MM.1S (cell line): ENCODE data around the gene SFXN4.

Source experiments
- DNase-seq: peaks from one replicate; pipeline ENCODE4 v3.0.0-alpha.2; 2015
- H2AFZ ChIP-seq: fragments of 300-600 bp; sonication (generic); 2 replicates; pipeline ENCODE4 v1.6.0; 2016; ENCODE audit warnings: antibody characterized with exemption, low read length
- H3F3A ChIP-seq: fragments of 300-600 bp; sonication (generic); 2 replicates; pipeline ENCODE4 v1.6.1; 2016; ENCODE audit warnings: mild to moderate bottlenecking, antibody characterized with exemption, low read length, moderate library complexity, mixed read lengths; ENCODE audit not compliant: insufficient read depth
- H3K27ac ChIP-seq: fragments of 300-600 bp; sonication (generic); 2 replicates; pipeline ENCODE4 v1.5.1; 2016; ENCODE audit warnings: mild to moderate bottlenecking, low read length
- H3K27me3 ChIP-seq: fragments of 300-600 bp; sonication (generic); replicated peaks from 2 replicates; pipeline ENCODE4 v1.6.0; 2016; ENCODE audit warnings: low read length; ENCODE audit not compliant: insufficient read depth
- H3K36me3 ChIP-seq: fragments of 300-600 bp; sonication (generic); replicated peaks from 2 replicates; pipeline ENCODE4 v1.6.1; 2016; ENCODE audit warnings: mild to moderate bottlenecking, low read length, mixed read lengths; ENCODE audit not compliant: insufficient read depth
- H3K4me1 ChIP-seq: fragments of 300-600 bp; sonication (generic); 2 replicates; pipeline ENCODE4 v1.6.1; 2016; ENCODE audit warnings: low read length, mixed read lengths
- H3K4me2 ChIP-seq: fragments of 300-600 bp; sonication (generic); 2 replicates; pipeline ENCODE4 v1.6.0; 2016; ENCODE audit warnings: low read depth, low read length
- H3K4me3 ChIP-seq: fragments of 300-600 bp; sonication (generic); 2 replicates; pipeline ENCODE4 v1.5.1; 2016; ENCODE audit warnings: low read length, mixed read lengths
- H3K79me2 ChIP-seq: fragments of 300-600 bp; sonication (generic); 2 replicates; pipeline ENCODE4 v1.6.1; 2016; ENCODE audit warnings: mixed run types, low read length, mixed read lengths
- H3K9ac ChIP-seq: fragments of 300-600 bp; sonication (generic); 2 replicates; pipeline ENCODE4 v1.6.1; 2016; ENCODE audit warnings: low read length, mixed read lengths
- H3K9me2 ChIP-seq: fragments of 300-600 bp; sonication (generic); replicated peaks from 2 replicates; pipeline ENCODE4 v1.6.1; 2016; ENCODE audit warnings: mild to moderate bottlenecking, low read length, mixed read lengths; ENCODE audit not compliant: insufficient read depth
- H3K9me3 ChIP-seq: fragments of 300-600 bp; sonication (generic); replicated peaks from 2 replicates; pipeline ENCODE4 v1.6.1; 2016; ENCODE audit warnings: mild to moderate bottlenecking, low read length, mixed read lengths; ENCODE audit not compliant: insufficient read depth
- H4K20me1 ChIP-seq: fragments of 300-600 bp; sonication (generic); 2 replicates; pipeline ENCODE4 v1.6.1; 2016; ENCODE audit warnings: mild to moderate bottlenecking, low read length, moderate library complexity, mixed read lengths; ENCODE audit not compliant: insufficient read depth
- EZH2 ChIP-seq: fragments of 300-600 bp; sonication (generic); optimal IDR thresholded peaks from 2 replicates; pipeline ENCODE3; 2017; ENCODE audit warnings: low read depth, mild to moderate bottlenecking, antibody characterized with exemption, low read length, mixed read lengths
- EZH2phosphoT487 ChIP-seq: fragments of 300-600 bp; sonication (generic); IDR thresholded peaks from 2 replicates; pipeline ENCODE4 v1.6.1; 2018; ENCODE audit warnings: antibody characterized with exemption, low read length
- TF ChIP-seq, protein P1 (sequence below): fragments of 300-600 bp; sonication (generic); IDR thresholded peaks from 2 replicates; pipeline ENCODE4 v1.5.1; 2016; ENCODE audit warnings: antibody characterized with exemption, low read length, mixed read lengths

Gene SFXN4, protein sequence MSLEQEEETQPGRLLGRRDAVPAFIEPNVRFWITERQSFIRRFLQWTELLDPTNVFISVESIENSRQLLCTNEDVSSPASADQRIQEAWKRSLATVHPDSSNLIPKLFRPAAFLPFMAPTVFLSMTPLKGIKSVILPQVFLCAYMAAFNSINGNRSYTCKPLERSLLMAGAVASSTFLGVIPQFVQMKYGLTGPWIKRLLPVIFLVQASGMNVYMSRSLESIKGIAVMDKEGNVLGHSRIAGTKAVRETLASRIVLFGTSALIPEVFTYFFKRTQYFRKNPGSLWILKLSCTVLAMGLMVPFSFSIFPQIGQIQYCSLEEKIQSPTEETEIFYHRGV

DNA sequence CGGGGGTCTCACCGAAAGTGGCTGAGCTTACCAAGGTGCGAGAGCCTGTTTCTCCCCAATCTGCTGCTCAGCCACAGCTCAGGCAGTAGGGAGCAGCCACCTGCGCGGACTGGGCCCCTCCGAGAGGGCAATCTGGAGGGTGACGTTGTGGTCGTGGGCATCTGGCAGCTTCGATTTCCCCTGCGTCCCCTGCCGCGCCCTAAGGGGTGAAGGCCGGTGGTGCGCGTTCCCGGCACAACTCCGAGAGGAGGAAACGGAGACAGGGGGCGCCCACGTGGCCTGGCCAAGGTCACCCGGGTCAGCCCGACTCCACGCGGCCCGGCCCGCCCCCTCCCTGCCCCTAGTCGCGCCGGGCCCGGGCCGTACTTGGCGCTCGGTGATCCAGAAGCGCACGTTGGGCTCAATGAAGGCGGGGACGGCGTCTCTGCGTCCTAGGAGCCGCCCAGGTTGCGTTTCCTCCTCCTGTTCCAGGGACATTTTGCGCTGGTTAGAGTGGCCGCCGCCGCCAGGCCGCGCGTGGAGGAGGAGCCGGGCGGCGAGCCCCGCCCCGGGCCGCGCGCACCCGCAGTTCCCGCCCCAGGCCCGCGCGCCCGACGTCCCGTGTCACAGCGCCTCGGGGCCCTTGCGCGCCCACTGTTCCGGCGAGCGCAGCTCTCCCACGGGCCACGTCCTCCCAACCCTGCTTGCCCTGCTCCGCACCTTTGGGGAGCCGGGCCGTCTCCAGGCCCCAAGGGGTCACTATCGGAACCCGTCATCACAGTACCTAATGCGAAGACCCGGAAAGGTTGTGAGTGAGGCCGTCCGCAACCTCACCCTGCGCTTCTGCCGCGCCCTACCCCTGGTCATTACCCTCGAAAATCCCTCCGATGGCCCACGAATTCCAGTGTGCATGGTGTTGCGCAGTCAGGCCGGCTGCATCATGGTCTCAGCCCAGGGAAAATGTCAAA, at the start of gene SFXN4:
SFXN4 (minus strand) TSS at position 544 of the 947 bp plus-strand sequence; CDS start at position 477, 67 bp downstream.
- H3K4me2 ChIP-seq = peak within 1 kb of the TSS; percentile 97
- TF ChIP-seq EZH2phosphoT487 (no peak), EZH2 (no peak)
- TF ChIP-seq, protein P1, sequence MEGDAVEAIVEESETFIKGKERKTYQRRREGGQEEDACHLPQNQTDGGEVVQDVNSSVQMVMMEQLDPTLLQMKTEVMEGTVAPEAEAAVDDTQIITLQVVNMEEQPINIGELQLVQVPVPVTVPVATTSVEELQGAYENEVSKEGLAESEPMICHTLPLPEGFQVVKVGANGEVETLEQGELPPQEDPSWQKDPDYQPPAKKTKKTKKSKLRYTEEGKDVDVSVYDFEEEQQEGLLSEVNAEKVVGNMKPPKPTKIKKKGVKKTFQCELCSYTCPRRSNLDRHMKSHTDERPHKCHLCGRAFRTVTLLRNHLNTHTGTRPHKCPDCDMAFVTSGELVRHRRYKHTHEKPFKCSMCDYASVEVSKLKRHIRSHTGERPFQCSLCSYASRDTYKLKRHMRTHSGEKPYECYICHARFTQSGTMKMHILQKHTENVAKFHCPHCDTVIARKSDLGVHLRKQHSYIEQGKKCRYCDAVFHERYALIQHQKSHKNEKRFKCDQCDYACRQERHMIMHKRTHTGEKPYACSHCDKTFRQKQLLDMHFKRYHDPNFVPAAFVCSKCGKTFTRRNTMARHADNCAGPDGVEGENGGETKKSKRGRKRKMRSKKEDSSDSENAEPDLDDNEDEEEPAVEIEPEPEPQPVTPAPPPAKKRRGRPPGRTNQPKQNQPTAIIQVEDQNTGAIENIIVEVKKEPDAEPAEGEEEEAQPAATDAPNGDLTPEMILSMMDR = no peak; the same call in 1 of the 2 replicates
- peaks cover 8% of the 10 kb centered on the region for H3K4me1 ChIP-seq
- peak within 1 kb of the TSS; percentile 93 for H3K9ac ChIP-seq
- H3K4me3 ChIP-seq = peak within 1 kb of the TSS; percentile 87
- DNase-seq = peak; percentile 80
- peak within 1 kb of the TSS; percentile 78 for H3K27ac ChIP-seq
- H3K9me2 ChIP-seq = no peaks in the 10 kb centered on the region
- no peaks in the 10 kb centered on the region; the same call in 1 of the 2 replicates for H3F3A ChIP-seq
- no peaks in the 10 kb centered on the region for H3K9me3 ChIP-seq
- peak within 1 kb of the TSS; percentile 100 for H2AFZ ChIP-seq
- H3K27me3 ChIP-seq = no peaks in the 10 kb centered on the region
- peaks cover 15% of the 10 kb centered on the region for H3K79me2 ChIP-seq
- H3K36me3 ChIP-seq = peaks cover 11% of the 10 kb centered on the region
- no peaks in the 10 kb centered on the region for H4K20me1 ChIP-seq

DNA sequence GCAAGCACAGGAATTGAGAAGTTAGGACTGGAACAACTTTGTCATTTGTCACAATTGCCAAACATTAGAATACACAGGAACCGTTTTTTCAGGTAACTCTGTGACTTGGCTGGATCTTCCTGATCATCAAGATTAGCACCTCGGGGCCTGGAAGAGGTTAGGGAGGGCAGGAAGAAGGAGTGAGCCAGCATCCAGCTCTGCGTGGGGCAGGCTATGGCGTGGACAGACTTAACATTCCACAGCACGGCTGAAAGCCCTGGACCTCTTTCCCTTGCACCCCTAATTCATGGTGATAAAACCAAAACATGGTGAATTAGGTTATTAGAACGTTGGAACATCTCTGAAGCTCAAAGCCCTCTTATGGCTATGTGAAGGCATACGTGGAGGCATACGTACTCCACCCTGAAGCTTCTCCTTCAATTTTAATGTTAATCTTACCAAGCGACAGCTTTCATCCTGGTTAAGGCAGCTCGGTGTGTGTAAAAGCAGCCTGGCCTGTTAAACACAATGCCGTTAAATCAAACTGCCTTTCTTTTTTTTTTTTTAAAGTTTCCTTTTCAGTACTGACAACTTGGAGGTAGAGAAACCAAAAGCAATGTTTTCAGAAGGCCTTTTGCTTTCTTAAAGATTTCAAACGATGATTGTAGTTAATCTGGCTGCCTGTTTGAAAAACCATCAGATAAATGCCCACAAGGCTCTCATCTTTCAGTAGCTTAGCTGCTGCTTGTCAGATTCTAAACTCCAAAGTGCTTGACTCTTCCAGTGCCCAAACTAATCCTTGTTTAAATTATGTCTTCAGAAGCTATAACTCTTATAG, 46.3 kb upstream of the SFXN4 start:
- peak; percentile 72 for DNase-seq
- Histone ChIP-seq H3K9ac (peak overlapping the region; percentile 4; the same call in 1 of the 2 replicates), H3K9me2 (no peaks in the 10 kb centered on the region), H3K36me3 (no peaks in the 10 kb centered on the region), H3K79me2 (0 out of 2 replicates have a peak, but pooled peaks cover 6% of the 10 kb centered on the region), H4K20me1 (no peaks in the 10 kb centered on the region), H3K4me3 (peak overlapping the region; percentile 24), H3F3A (peaks cover 18% of the 10 kb centered on the region), H2AFZ (peak overlapping the region; percentile 56), H3K27me3 (no peaks in the 10 kb centered on the region), H3K4me2 (peak overlapping the region; percentile 60), H3K27ac (peak overlapping the region; percentile 45; the same call in 1 of the 2 replicates), H3K4me1 (peaks cover 34% of the 10 kb centered on the region), H3K9me3 (no peaks in the 10 kb centered on the region)
- TF ChIP-seq EZH2 (no peak), EZH2phosphoT487 (no peak)
- TF ChIP-seq, protein P1 = no peak

DNA sequence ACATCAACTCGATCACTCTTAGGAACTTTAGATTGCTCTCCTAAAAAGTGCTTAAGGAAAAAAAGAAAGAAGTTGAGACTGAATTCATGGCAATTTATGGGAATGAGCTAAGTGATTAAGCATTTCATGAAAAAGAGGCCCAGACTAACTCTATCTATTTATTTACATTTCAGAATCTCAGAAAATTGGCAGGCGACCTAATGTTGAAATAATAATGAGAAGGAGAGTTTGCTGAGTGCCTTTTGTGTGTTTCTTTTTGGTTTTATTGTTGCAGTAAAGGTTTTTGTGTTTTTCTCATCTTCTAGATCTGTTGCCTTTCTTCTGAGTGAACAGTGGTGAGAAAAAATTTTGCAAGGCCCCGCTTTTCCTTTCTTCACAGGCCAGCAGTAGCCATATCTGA, 45.7 kb upstream of the SFXN4 start:
- H3K4me2 ChIP-seq = peak overlapping the region; percentile 60
- H3K27ac ChIP-seq = no peak overlapping the region; the same call in 1 of the 2 replicates

More for the DNA sequence above, 45.7 kb upstream of the SFXN4 start:
- Histone ChIP-seq H3K79me2 (0 out of 2 replicates have a peak, but pooled peaks cover 6% of the 10 kb centered on the region), H3K9me2 (no peaks in the 10 kb centered on the region), H3F3A (peaks cover 22% of the 10 kb centered on the region), H3K36me3 (no peaks in the 10 kb centered on the region), H4K20me1 (no peaks in the 10 kb centered on the region), H3K27me3 (no peaks in the 10 kb centered on the region), H3K9ac (0 out of 2 replicates have a peak overlapping the region, but pooled peaks have one; percentile 4), H3K9me3 (no peaks in the 10 kb centered on the region), H3K4me1 (peaks cover 37% of the 10 kb centered on the region), H2AFZ (peak overlapping the region; percentile 56), H3K4me3 (peak overlapping the region; percentile 24; the same call in 1 of the 2 replicates)
- no peak for DNase-seq
- TF ChIP-seq EZH2 = no peak
- TF ChIP-seq EZH2phosphoT487 = no peak
- TF ChIP-seq, protein P1 = no peak
